Lower leg skin (tissue), 4 donors: Measurements from ENCODE around the gene SOWAHA. TPM values are rescaled to one million over a fixed set of nuclear protein-coding genes. Genes with fewer than 3 reads are reported as not detected.

Experiments
- DNase-seq, 2 donors: peaks; one replicate each; pipeline ENCODE4 v3.0.0-alpha.2; 2019; ENCODE audit warnings: low spot score in 2 of 2
- H3K4me3 ChIP-seq: fragments of 200-600 bp; sonication (generic); 2 replicates; pipeline ENCODE4 v1.5.1; 2017; ENCODE audit warnings: mild to moderate bottlenecking, low read depth; ENCODE audit not compliant: poor library complexity, severe bottlenecking
- POLR2A ChIP-seq, 2 donors: fragments of 450-650 bp; IDR thresholded peaks; one replicate each; pipeline ENCODE4 v1.6.1; 2016 to 2017; ENCODE audit warnings: antibody characterized with exemption in 2 of 2, mild to moderate bottlenecking in 1 of 2, moderate library complexity in 1 of 2
- WGBS, 2 donors: methylation state at CpG; one replicate each; pipeline ENCODE4 v1.1.5; 2018; 5-methylcytosine and 5-hydroxymethylcytosine counted together
- intact Hi-C: fragments of 100-400 bp; cut with DNase I; formaldehyde crosslinking; loops from one replicate; pipeline ENCODE4 v1.15.0; 2023; ENCODE audit warnings: low total_unique reads
- total RNA-seq, 4 donors: library from RNA; depleted of rRNA; stranded (reverse); fragments of >200 nt; gene quantifications; one replicate each; pipeline ENCODE4 v1.1.0, GENCODE V29; 2016
- TF ChIP-seq, protein P1 (sequence below), 3 donors: fragments of 450-650 bp; IDR thresholded peaks; one replicate each; pipeline ENCODE4 v1.5.1; 2016; ENCODE audit warnings: antibody characterized with exemption in 3 of 3, mild to moderate bottlenecking in 3 of 3, moderate library complexity in 2 of 3

SOWAHA gene
- total RNA-seq, 4 donors from 2014 or later: 0.08 to 1.0 (median 0.79) TPM

DNA sequence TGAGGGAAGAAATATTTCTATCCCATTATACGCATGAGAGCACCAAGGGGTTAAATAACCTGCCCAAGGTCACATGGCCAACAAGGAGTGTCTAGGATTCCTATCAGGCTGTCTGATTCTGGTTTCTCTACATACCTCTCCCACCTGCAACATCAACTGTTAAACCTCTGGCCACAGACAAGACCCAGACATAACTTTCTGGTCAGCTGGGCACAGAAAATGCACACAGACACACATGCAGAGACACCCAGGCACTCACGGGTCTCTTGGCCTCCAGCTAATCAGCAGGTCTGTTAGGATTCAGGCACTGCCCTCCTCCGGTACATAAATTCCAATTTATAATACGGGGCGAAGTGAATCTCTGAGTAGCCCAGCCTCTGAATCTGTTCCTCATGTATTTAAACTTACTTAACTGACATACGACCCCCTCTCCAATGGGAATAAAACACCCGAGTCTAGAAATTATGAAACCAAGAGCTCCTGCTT, 37.6 kb upstream of the SOWAHA start:
- TF ChIP-seq POLR2A (IDR thresholded peaks at IDR 0.05): no peak
- TF ChIP-seq, protein P1, sequence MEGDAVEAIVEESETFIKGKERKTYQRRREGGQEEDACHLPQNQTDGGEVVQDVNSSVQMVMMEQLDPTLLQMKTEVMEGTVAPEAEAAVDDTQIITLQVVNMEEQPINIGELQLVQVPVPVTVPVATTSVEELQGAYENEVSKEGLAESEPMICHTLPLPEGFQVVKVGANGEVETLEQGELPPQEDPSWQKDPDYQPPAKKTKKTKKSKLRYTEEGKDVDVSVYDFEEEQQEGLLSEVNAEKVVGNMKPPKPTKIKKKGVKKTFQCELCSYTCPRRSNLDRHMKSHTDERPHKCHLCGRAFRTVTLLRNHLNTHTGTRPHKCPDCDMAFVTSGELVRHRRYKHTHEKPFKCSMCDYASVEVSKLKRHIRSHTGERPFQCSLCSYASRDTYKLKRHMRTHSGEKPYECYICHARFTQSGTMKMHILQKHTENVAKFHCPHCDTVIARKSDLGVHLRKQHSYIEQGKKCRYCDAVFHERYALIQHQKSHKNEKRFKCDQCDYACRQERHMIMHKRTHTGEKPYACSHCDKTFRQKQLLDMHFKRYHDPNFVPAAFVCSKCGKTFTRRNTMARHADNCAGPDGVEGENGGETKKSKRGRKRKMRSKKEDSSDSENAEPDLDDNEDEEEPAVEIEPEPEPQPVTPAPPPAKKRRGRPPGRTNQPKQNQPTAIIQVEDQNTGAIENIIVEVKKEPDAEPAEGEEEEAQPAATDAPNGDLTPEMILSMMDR (IDR thresholded peaks at IDR 0.05): no peak
- intact Hi-C loops: no loop called here
- 19 to 20% methylated on average over 7 of the region's 7 CpGs for WGBS, 2 donors
- no peak overlapping the region for H3K4me3 ChIP-seq
- DNase-seq: peak in 1 of 2 donors; percentile 77

DNA sequence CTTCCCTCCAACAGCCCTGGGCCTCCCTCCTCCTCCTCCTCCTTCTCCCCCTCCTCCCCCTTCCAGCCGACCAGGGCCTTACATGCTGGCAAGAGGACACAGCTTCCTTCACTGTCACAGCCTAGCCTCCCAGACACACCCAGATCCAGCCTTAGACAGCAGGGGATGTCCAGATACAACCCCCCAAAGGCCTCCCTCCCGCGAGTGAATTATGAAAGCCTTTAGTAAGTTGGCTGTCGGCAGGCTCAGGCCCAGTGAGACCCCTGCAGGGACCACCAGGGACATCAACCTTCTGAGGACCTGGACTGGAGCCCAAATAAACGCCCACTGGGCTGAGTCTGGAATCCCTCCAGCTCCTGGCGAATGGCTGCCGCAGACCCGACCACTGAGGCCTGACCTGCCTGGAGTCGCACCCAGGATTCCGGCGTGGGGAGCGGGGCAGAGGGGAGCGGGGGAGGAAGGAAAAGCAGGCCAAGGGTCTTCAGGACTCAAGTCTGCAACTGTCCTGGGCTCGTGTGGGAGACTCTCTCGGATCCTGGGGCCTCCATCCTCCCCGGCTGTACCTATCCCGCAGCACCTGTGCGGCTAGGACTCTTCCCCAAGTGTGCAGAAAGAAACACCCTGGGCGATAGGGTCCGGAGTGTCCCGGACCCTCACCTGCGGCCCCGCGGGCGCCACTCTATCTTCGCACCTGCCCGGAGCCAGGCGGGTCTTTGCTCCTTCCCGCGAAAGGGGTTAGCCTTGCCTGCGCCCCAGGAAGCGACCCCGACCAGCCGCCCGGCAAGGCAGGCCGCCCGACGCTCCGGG, 36.8 kb upstream of the SOWAHA start:
- no peak for TF ChIP-seq POLR2A (IDR thresholded peaks at IDR 0.05)
- TF ChIP-seq, protein P1 (IDR thresholded peaks at IDR 0.05): no peak
- peak in 1 of 2 donors; percentile 88 for DNase-seq
- 5 to 7% methylated on average over 20 to 33 of the region's 39 CpGs for WGBS, 2 donors
- intact Hi-C loops: no loop called here
- H3K4me3 ChIP-seq: peak overlapping the region; percentile 44

DNA sequence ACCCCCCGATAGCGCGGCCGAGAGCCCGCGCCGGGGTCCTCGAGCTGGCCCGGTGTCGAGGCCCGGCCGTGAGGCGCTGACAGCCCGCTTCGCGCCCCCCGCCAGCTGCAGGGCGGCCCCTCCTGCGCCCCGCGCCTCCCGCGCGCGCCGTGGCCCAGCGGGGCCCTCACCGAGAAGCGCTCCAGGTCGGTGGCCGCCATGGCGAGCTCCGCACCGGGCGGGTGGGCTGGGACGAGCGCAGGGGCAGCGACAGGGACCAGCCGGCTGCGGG, 36.2 kb upstream of the SOWAHA start:
- 0 to 1% methylated on average over 12 to 21 of the region's 40 CpGs for WGBS, 2 donors
- intact Hi-C loops: no loop called here
- TF ChIP-seq, protein P1 (IDR thresholded peaks at IDR 0.05): no peak
- TF ChIP-seq POLR2A (IDR thresholded peaks at IDR 0.05): no peak
- H3K4me3 ChIP-seq: peak overlapping the region; percentile 44
- DNase-seq: no peak

DNA sequence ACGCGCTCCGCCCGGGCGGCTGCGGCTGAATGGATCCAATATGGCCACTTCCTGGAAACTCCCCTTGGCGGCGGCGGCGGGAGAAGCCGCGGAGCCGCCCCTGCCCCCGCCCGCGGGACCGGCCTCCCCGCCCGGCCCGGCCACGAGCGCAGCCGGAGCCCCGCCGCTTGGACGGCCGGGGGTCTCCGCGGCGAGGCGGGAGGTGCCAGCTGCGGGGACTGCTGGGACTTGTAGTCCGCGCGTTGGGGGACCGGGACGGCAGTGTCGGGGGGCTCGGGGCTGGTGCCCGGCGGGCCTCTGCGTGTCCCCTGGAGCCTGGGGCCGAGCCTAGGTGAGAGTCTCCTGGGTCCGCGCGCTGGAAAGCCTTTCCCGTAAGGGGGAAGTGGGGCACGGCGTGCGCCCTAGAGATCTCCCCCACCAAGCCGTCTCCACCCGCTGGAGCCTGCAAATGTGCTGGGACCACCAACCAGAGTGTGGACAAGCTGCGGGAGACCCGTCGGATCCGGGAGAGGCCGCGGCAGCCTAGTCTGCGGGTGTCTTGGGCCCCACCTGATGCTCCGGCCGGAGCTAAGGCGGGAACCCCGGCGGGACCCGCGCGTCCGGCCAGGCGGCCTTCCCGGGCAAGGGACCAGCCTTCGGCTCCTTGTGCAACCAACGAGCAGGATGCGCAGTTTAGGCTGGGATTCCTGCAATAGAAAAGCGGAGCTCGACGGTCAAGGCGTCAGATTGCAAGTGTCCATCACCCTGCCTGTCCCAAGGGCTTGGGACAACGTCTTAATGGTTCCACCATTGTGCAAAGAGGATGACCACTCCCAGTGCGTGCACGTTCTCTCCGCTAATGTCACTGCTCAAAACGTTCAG, 35.7 kb upstream of the SOWAHA start, which contains the start of gene SEPTIN8:
Gene SEPTIN8, minus strand, starts transcription at position 31 of the 861 bp plus-strand sequence. CDS start 102 bp downstream, outside the sequence.
- DNase-seq: peak in 1 of 2 donors; percentile 93
- intact Hi-C loops: no loop called here
- WGBS, 2 donors: 1 to 3% methylated on average over 19 to 65 of the region's 82 CpGs
- TF ChIP-seq, protein P1 (IDR thresholded peaks at IDR 0.05): no peak
- no peak for TF ChIP-seq POLR2A (IDR thresholded peaks at IDR 0.05)
- peak within 1 kb of the TSS; percentile 64 for H3K4me3 ChIP-seq

DNA sequence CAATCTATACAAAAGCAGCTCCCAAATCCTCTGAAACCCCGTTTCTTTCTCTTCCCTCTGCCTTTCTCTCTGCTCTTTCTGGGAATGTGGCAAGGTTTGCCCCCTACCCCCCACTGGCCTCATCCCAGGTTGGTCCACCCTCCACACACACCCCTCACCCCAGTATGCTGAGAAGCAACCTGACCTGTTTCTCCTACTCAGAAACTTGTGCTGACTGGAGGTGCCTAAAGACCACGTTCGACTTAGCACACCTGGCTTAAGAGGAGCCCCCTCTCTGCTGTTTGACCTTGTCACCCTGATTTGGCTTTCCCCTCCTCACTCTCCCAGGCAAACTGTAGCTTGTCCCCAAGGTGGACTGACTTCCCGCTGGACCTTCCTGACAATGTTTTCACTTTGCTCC, 35.0 kb upstream of the SOWAHA start:
- 52 to 61% methylated on average over 4 of the region's 4 CpGs for WGBS, 2 donors
- no peak overlapping the region for H3K4me3 ChIP-seq
- intact Hi-C loops: no loop called here
- peak in 1 of 2 donors; percentile 76 for DNase-seq
- TF ChIP-seq, protein P1 (IDR thresholded peaks at IDR 0.05): no peak
- TF ChIP-seq POLR2A (IDR thresholded peaks at IDR 0.05): no peak
